ENCODE data around the gene TRIM59. TPM values are rescaled to one million over a fixed set of nuclear protein-coding genes. Genes with fewer than 3 reads are reported as not detected.

TRIM59 gene
- total RNA-seq, 1 donor from 2014 or later, result 33.0 TPM

DNA sequence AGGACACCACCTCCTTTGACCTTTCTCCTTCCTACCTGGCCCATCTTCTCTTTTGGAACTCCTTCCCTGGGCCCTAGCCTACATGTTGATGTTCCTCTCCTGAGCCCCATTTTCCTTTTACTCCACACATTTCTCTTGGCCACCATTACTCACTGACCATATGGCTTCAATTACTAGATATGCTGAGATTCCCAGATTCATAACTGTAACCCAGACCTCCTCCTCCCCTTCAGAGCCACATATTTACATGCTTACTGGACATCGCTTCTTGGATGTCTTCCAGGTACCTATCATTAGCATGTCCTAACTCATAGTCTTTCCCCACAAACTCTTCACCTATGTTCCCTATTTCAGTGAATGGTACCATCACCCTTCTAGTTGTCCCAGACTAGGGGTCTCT lies 24.4 kb upstream of the TRIM59 start:
- no peak overlapping the region for H3K4me3 ChIP-seq (ENCODE audit: low read depth, low read length)
- no peak for DNase-seq (ENCODE audit: low read depth)
- TF ChIP-seq, protein P1, sequence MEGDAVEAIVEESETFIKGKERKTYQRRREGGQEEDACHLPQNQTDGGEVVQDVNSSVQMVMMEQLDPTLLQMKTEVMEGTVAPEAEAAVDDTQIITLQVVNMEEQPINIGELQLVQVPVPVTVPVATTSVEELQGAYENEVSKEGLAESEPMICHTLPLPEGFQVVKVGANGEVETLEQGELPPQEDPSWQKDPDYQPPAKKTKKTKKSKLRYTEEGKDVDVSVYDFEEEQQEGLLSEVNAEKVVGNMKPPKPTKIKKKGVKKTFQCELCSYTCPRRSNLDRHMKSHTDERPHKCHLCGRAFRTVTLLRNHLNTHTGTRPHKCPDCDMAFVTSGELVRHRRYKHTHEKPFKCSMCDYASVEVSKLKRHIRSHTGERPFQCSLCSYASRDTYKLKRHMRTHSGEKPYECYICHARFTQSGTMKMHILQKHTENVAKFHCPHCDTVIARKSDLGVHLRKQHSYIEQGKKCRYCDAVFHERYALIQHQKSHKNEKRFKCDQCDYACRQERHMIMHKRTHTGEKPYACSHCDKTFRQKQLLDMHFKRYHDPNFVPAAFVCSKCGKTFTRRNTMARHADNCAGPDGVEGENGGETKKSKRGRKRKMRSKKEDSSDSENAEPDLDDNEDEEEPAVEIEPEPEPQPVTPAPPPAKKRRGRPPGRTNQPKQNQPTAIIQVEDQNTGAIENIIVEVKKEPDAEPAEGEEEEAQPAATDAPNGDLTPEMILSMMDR (conservative IDR thresholded peaks at IDR 0.05; ENCODE audit: low read depth, low read length), result no peak

GRCh38 chr3:160473221-160473620 lies 23.6 kb upstream of the TRIM59 start:
- H3K4me3 ChIP-seq (ENCODE audit: low read depth, low read length), result no peak overlapping the region
- DNase-seq (ENCODE audit: low read depth), result no peak
- TF ChIP-seq, protein P1 (conservative IDR thresholded peaks at IDR 0.05; ENCODE audit: low read depth, low read length), result no peak

GRCh38 chr3:160472344-160472743 lies 22.8 kb upstream of the TRIM59 start:
- TF ChIP-seq, protein P1 (conservative IDR thresholded peaks at IDR 0.05; ENCODE audit: low read depth, low read length), result no peak
- no peak for DNase-seq (ENCODE audit: low read depth)
- no peak overlapping the region for H3K4me3 ChIP-seq (ENCODE audit: low read depth, low read length)

DNA sequence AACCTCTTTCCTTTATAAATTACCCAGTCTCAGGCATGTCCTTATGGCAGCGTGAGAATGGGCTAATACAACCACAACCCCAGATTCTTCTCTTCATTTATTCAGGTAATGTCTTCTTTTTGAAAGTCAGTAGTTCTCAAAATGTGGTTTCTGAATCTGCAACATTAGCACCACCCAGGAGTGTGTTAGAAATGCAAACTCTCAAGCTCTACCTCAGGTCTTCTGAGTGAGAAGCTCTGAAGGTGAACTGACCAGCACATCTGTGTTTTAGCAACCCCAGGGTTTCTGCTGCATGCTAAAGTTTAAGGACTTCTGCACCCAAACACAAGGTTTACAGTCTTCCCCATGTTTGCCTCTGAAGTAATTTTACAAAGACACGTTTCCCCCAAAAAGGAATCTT lies 22.3 kb upstream of the TRIM59 start:
- no peak overlapping the region for H3K4me3 ChIP-seq (ENCODE audit: low read depth, low read length)
- no peak for DNase-seq (ENCODE audit: low read depth)

GRCh38 chr3:160470181-160470580 lies 20.6 kb upstream of the TRIM59 start:
- no peak overlapping the region for H3K4me3 ChIP-seq (ENCODE audit: low read depth, low read length)
- DNase-seq (ENCODE audit: low read depth), result no peak
- TF ChIP-seq, protein P1 (conservative IDR thresholded peaks at IDR 0.05; ENCODE audit: low read depth, low read length), result no peak

More for the DNA sequence above, 22.3 kb upstream of the TRIM59 start:
- TF ChIP-seq, protein P1 (conservative IDR thresholded peaks at IDR 0.05; ENCODE audit: low read depth, low read length), result no peak

DNA sequence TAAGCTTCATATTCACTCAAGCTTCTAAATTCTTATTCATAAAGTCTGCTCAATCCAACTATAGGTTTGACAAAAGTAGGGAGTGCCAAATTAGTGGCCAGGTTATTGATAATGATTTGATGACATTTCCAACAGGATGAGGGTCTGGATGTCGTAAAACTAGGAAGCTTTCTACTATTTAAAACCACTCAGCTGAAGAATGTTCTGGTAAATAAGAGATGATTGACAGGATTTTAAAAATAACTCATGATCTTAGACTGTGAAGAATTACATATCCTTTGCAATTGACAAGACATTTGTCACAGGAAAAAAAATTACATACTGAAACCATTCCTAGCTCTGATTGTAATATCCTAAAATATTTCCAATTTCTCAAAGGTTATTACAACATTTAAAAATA lies 15.4 kb upstream of the TRIM59 start:
- no peak for DNase-seq (ENCODE audit: low read depth)
- TF ChIP-seq, protein P1 (conservative IDR thresholded peaks at IDR 0.05; ENCODE audit: low read depth, low read length), result no peak
- no peak overlapping the region for H3K4me3 ChIP-seq (ENCODE audit: low read depth, low read length)

GRCh38 chr3:160464321-160464720 lies 14.7 kb upstream of the TRIM59 start:
- TF ChIP-seq, protein P1 (conservative IDR thresholded peaks at IDR 0.05; ENCODE audit: low read depth, low read length), result no peak
- no peak for DNase-seq (ENCODE audit: low read depth)
- no peak overlapping the region for H3K4me3 ChIP-seq (ENCODE audit: low read depth, low read length)
